Panc1 (cell line): ENCODE results near the gene EP400.

Experiments
- CTCF ChIP-seq: fragments of 450-650 bp; IDR thresholded peaks from 2 replicates; pipeline ENCODE4 v1.5.1; 2017; ENCODE audit warnings: mild to moderate bottlenecking
- POLR2AphosphoS5 ChIP-seq: IDR thresholded peaks from 2 replicates; pipeline ENCODE4 v1.6.1; 2012; ENCODE audit warnings: mild to moderate bottlenecking, low read depth, low read length, moderate library complexity

- TF ChIP-seq POLR2AphosphoS5 (no peak), CTCF (no peak)
Measured at GRCh38 chr12:131915000-131915689, 34.6 kb upstream of the EP400 start.
